Measurements from ENCODE around the gene UNC45B. TPM values are rescaled to one million over a fixed set of nuclear protein-coding genes. Genes with fewer than 3 reads are reported as not detected.

UNC45B gene
- total and polyA plus RNA-seq, 2 of the 4 experiments (the other 2 are of a cell fraction), result not detected

GRCh38 chr17:35101036-35101435, 46.6 kb upstream of the UNC45B start:
- Histone ChIP-seq H3K4me1 (ENCODE audit: control insufficient read depth, insufficient read depth, low read length) (no peaks in the 10 kb centered on the region), H3K4ac (ENCODE audit: low read depth, low read length) (no peak overlapping the region), H3K9me1 (ENCODE audit: insufficient read depth, low read length) (no peaks in the 10 kb centered on the region; the same call in 1 of the 2 replicates), H3K18ac (ENCODE audit: low read depth, low read length) (no peak overlapping the region), H3K56ac (ENCODE audit: extremely low read depth, insufficient read depth, low read length) (no peak overlapping the region), H2AK5ac (ENCODE audit: low read depth, low read length) (no peak overlapping the region), H2AK9ac (replicated peaks; ENCODE audit: low read depth, low read length, poor library complexity) (no peak overlapping the region), H3K27ac (ENCODE audit: insufficient read depth, low read length) (no peak overlapping the region), H3K36me3 (ENCODE audit: control insufficient read depth, insufficient read depth, low read length) (peaks cover 37% of the 10 kb centered on the region), H3K14ac (replicated peaks; ENCODE audit: low read depth, low read length) (no peak overlapping the region), H4K5ac (ENCODE audit: low read depth, low read length) (no peak overlapping the region), H2BK20ac (ENCODE audit: low read depth, low read length) (no peak overlapping the region), H3K9ac (ENCODE audit: low read depth, low read length) (no peak overlapping the region), H2BK5ac (ENCODE audit: low read depth, low read length, poor library complexity, severe bottlenecking) (no peak overlapping the region), H3K23ac (ENCODE audit: low read depth, low read length) (no peak overlapping the region), H3K9me3 (ENCODE audit: control insufficient read depth, insufficient read depth, low read length) (no peaks in the 10 kb centered on the region), H2BK15ac (ENCODE audit: low read depth, low read length) (no peak overlapping the region), H4K91ac (ENCODE audit: insufficient read depth, low read depth, low read length) (no peak overlapping the region), H3K27me3 (ENCODE audit: control insufficient read depth, insufficient read depth, low read length) (no peaks in the 10 kb centered on the region), H2AFZ (replicated peaks; ENCODE audit: low read length, poor library complexity) (no peak overlapping the region), H4K20me1 (ENCODE audit: insufficient read depth, low read length) (no peaks in the 10 kb centered on the region), H2BK120ac (ENCODE audit: low read depth, low read length) (no peak overlapping the region), H4K8ac (ENCODE audit: low read depth in 2 of 2, low read length in 2 of 2) (no peak overlapping the region), H3K4me3 (ENCODE audit: insufficient read depth, low read depth, low read length) (no peak overlapping the region), H3K4me2 (ENCODE audit: low read depth, low read length) (no peak overlapping the region), H3K79me1 (ENCODE audit: low read depth in 1 of 2, low read length in 2 of 2) (peaks cover 0 to 3% of the 10 kb centered on the region in 2 experiments; a peak in 1 of 4 replicates)
- DNase-seq (no peak), ATAC-seq (ENCODE audit: low read depth) (no peak)
- intact Hi-C loops (cut with micrococcal nuclease) (no loop called here), dilution Hi-C loops (cut with HindIII; ENCODE audit: low sequenced_read_pairs, unreplicated experiment) (no loop called here), in situ Hi-C loops (cut with MboI; ENCODE audit: low sequenced_read_pairs) (loop anchor here (25.0 kb wide), 2 partner anchors 464 to 839 kb away; partner anchors contain the start of genes CCL2 and CCL7)
- BruUV-seq (replicated peaks), result no TSS peak
- WGBS, 2 experiments (ENCODE audit: extremely low coverage in 2 of 2, insufficient read length in 1 of 2), result 96% methylated on average over 7 of the region's 14 CpGs; no CpG with 5 or more reads in 1 of the 2 experiments
- CTCF ChIA-PET, result no interaction called here
- POLR2A ChIA-PET (ENCODE audit: unreplicated experiment), result no interaction called here
- TF ChIP-seq ELK1 (IDR thresholded peaks at IDR 0.05; ENCODE audit: borderline replicate concordance, low read depth, low read length) (no peak), CEBPB (IDR thresholded peaks at IDR 0.05; ENCODE audit: low read depth, low read length) (no peak)

Data from IMR-90 (cell line).